Gastrocnemius medialis (tissue), 4 donors: ENCODE data around the gene SYNM.
A peak's percentile ranks its signal among the peaks of the same experiment; 100 is the strongest.

ENCODE experiments used
- POLR2A ChIP-seq, 2 donors: fragments of 450-650 bp; IDR thresholded peaks; one replicate each; pipeline ENCODE4 v1.6.1; 2017; ENCODE audit warnings: antibody characterized with exemption in 2 of 2, mild to moderate bottlenecking in 2 of 2, moderate library complexity in 2 of 2
- TF ChIP-seq, protein P1 (sequence below), 5 experiments: fragments of 450-650 bp in 3 of 5; fragments of 200-600 bp in 2 of 5; sonication (generic) in 2 of 5; IDR thresholded peaks in 4 of 5; conservative IDR thresholded peaks in 1 of 5; 1 replicate in 4 of 5; 2 replicates in 1 of 5; pipeline ENCODE4 v1.5.1; 2016 to 2019; ENCODE audit warnings: antibody characterized with exemption in 5 of 5, mild to moderate bottlenecking in 3 of 5, moderate library complexity in 3 of 5

DNA sequence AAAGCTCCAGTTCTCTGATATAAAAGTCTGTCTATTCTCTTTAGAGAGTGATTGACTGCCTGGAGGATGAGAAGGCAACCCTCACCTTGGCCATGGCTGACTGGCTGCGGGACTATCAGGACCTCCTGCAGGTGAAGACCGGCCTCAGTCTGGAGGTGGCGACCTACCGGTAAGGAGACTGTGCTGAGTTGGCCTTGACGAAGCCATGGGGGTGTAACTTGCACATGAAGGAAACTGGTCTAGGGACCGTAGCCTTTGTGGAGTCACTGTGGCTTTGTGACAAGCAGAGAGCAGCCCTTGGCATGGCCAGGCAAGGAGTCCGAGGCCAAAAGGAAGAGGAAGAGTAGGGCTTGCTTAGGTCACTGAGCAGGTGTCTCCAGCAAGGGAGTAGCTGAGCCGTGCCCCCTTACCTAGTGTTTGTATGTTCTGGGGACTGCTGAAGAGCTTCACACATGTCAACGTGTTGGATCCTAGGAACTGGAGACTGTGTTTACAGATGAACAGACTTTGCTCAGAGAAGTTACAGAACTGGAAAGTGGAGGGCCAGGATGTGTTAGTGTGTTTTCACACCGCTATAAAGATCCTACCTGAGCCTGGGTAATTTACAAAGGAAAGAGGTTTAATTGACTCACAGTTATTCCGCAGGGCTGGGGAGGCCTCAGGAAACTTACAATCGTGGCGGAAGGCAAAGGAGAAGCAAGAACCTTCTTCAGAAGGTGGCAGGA, 8.8 kb downstream of the SYNM start:
- peak in 1 of 2 donors; percentile 36 for TF ChIP-seq POLR2A (IDR thresholded peaks at IDR 0.05)
- TF ChIP-seq, protein P1, sequence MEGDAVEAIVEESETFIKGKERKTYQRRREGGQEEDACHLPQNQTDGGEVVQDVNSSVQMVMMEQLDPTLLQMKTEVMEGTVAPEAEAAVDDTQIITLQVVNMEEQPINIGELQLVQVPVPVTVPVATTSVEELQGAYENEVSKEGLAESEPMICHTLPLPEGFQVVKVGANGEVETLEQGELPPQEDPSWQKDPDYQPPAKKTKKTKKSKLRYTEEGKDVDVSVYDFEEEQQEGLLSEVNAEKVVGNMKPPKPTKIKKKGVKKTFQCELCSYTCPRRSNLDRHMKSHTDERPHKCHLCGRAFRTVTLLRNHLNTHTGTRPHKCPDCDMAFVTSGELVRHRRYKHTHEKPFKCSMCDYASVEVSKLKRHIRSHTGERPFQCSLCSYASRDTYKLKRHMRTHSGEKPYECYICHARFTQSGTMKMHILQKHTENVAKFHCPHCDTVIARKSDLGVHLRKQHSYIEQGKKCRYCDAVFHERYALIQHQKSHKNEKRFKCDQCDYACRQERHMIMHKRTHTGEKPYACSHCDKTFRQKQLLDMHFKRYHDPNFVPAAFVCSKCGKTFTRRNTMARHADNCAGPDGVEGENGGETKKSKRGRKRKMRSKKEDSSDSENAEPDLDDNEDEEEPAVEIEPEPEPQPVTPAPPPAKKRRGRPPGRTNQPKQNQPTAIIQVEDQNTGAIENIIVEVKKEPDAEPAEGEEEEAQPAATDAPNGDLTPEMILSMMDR (IDR thresholded peaks at IDR 0.05 in 4 of 5, conservative IDR thresholded peaks at IDR 0.05 in 1 of 5) = no peak
